ENCODE measurements around the gene CMC2. TPM values are rescaled to one million over a fixed set of nuclear protein-coding genes. Genes with fewer than 3 reads are reported as not detected.

Gene CMC2
- total and polyA plus RNA-seq, 9 of the 15 experiments (the other 6 are each of a cell fraction or from before 2014, with no cell fraction given) = 122 to 501 (median 172) TPM

- TF ChIP-seq, protein P1, sequence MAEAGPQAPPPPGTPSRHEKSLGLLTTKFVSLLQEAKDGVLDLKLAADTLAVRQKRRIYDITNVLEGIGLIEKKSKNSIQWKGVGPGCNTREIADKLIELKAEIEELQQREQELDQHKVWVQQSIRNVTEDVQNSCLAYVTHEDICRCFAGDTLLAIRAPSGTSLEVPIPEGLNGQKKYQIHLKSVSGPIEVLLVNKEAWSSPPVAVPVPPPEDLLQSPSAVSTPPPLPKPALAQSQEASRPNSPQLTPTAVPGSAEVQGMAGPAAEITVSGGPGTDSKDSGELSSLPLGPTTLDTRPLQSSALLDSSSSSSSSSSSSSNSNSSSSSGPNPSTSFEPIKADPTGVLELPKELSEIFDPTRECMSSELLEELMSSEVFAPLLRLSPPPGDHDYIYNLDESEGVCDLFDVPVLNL (CRISPR knock-in tag; IDR thresholded peaks at IDR 0.05; ENCODE audit: low read depth) = no peak
- TF ChIP-seq RNF219 (CRISPR knock-in tag; IDR thresholded peaks at IDR 0.05) (no peak), CBFA2T3 (IDR thresholded peaks at IDR 0.05) (no peak), ZNF707 (CRISPR knock-in tag; conservative IDR thresholded peaks at IDR 0.05) (no peak), DIDO1 (tag; IDR thresholded peaks at IDR 0.05; ENCODE audit: low read depth) (no peak), PRMT5 (CRISPR knock-in tag; IDR thresholded peaks at IDR 0.05) (no peak), SMC3 (conservative IDR thresholded peaks at IDR 0.05; ENCODE audit: insufficient read depth, low read depth, low read length) (peak; percentile 96), SMARCE1 (IDR thresholded peaks at IDR 0.05) (no peak), EP300 (IDR thresholded peaks at IDR 0.05; ENCODE audit: low read length) (peak; percentile 45), ZKSCAN8 (CRISPR knock-in tag; IDR thresholded peaks at IDR 0.05) (no peak), MIER1 (IDR thresholded peaks at IDR 0.05; ENCODE audit: low read depth) (no peak), RFX5 (IDR thresholded peaks at IDR 0.05; ENCODE audit: low read depth, low read length) (no peak), CHCHD3 (CRISPR knock-in tag; IDR thresholded peaks at IDR 0.05) (no peak), ZNF324 (CRISPR knock-in tag; IDR thresholded peaks at IDR 0.05) (no peak), ZNF668 (CRISPR knock-in tag; IDR thresholded peaks at IDR 0.05) (no peak), ZKSCAN3 (CRISPR knock-in tag; IDR thresholded peaks at IDR 0.05) (no peak), PYGO2 (tag; IDR thresholded peaks at IDR 0.05) (no peak), RHOXF2B (CRISPR knock-in tag; conservative IDR thresholded peaks at IDR 0.05) (no peak), ELF1 (tag; IDR thresholded peaks at IDR 0.05) (peak; percentile 83), SRSF9 (IDR thresholded peaks at IDR 0.05; ENCODE audit: borderline replicate concordance, low read depth, low read length) (no peak)
- TF ChIP-seq, protein P2, sequence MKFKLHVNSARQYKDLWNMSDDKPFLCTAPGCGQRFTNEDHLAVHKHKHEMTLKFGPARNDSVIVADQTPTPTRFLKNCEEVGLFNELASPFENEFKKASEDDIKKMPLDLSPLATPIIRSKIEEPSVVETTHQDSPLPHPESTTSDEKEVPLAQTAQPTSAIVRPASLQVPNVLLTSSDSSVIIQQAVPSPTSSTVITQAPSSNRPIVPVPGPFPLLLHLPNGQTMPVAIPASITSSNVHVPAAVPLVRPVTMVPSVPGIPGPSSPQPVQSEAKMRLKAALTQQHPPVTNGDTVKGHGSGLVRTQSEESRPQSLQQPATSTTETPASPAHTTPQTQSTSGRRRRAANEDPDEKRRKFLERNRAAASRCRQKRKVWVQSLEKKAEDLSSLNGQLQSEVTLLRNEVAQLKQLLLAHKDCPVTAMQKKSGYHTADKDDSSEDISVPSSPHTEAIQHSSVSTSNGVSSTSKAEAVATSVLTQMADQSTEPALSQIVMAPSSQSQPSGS (CRISPR knock-in tag; IDR thresholded peaks at IDR 0.05) = no peak
- TF ChIP-seq, protein P3, sequence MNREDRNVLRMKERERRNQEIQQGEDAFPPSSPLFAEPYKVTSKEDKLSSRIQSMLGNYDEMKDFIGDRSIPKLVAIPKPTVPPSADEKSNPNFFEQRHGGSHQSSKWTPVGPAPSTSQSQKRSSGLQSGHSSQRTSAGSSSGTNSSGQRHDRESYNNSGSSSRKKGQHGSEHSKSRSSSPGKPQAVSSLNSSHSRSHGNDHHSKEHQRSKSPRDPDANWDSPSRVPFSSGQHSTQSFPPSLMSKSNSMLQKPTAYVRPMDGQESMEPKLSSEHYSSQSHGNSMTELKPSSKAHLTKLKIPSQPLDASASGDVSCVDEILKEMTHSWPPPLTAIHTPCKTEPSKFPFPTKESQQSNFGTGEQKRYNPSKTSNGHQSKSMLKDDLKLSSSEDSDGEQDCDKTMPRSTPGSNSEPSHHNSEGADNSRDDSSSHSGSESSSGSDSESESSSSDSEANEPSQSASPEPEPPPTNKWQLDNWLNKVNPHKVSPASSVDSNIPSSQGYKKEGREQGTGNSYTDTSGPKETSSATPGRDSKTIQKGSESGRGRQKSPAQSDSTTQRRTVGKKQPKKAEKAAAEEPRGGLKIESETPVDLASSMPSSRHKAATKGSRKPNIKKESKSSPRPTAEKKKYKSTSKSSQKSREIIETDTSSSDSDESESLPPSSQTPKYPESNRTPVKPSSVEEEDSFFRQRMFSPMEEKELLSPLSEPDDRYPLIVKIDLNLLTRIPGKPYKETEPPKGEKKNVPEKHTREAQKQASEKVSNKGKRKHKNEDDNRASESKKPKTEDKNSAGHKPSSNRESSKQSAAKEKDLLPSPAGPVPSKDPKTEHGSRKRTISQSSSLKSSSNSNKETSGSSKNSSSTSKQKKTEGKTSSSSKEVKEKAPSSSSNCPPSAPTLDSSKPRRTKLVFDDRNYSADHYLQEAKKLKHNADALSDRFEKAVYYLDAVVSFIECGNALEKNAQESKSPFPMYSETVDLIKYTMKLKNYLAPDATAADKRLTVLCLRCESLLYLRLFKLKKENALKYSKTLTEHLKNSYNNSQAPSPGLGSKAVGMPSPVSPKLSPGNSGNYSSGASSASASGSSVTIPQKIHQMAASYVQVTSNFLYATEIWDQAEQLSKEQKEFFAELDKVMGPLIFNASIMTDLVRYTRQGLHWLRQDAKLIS (CRISPR knock-in tag; IDR thresholded peaks at IDR 0.05) = no peak
These were observed 28.8 kb upstream of the CMC2 start, which contains the start of gene ATMIN (continued) for GRCh38 chr16:81035398-81035974.
